Adrenal gland (tissue), 5 donors: ENCODE measurements around the gene CALB2.

Experiments used
- CTCF ChIP-seq, 6 experiments: fragments of 450-650 bp in 4 of 6; fragments of 200-600 bp in 2 of 6; sonication (generic) in 1 of 6; IDR thresholded peaks; 1 replicate in 5 of 6; 2 replicates in 1 of 6; pipeline versions ENCODE4 v1.5.1 to v1.8.0; 2016 to 2021; ENCODE audit warnings: antibody characterized with exemption in 6 of 6, mild to moderate bottlenecking in 2 of 6, moderate library complexity in 1 of 6
- POLR2A ChIP-seq, 2 donors: fragments of 450-650 bp; IDR thresholded peaks; one replicate each; pipeline ENCODE4 v1.6.1; 2017; ENCODE audit warnings: antibody characterized with exemption in 2 of 2, mild to moderate bottlenecking in 2 of 2, moderate library complexity in 1 of 2
- donor health status: DM: no; HTN: no; CAD: no.

GRCh38 chr16:71402674-71403073, 44.2 kb downstream of the CALB2 start:
- TF ChIP-seq CTCF (IDR thresholded peaks at IDR 0.05), result no peak
- TF ChIP-seq POLR2A (IDR thresholded peaks at IDR 0.05), result no peak
